WERI-Rb-1 (cell line): ENCODE measurements around the gene RRBP1.

Experiments used
- DNase-seq: peaks from one replicate; pipeline ENCODE4 v3.0.0-alpha.2; 2020
- H3K27ac ChIP-seq: fragments of 250-450 bp; sonication (Bioruptor Pico); 2 replicates; pipeline ENCODE4 v1.5.1; 2020; ENCODE audit warnings: mild to moderate bottlenecking, moderate library complexity
- H3K27me3 ChIP-seq: fragments of 250-450 bp; sonication (Bioruptor Pico); 2 replicates; pipeline ENCODE4 v1.5.1; 2021; ENCODE audit warnings: mild to moderate bottlenecking, low read depth, moderate library complexity; ENCODE audit not compliant: insufficient read depth, severe bottlenecking
- H3K36me3 ChIP-seq: fragments of 250-450 bp; sonication (Bioruptor Pico); 2 replicates; pipeline ENCODE4 v1.5.1; 2020; ENCODE audit warnings: mild to moderate bottlenecking, moderate library complexity
- H3K4me3 ChIP-seq: 2 replicates; pipeline ENCODE4 v1.5.1; 2011; ENCODE audit warnings: low read depth, mild to moderate bottlenecking, control low read depth, low read length
- H3K9me3 ChIP-seq: fragments of 250-450 bp; sonication (Bioruptor Pico); 2 replicates; pipeline ENCODE4 v1.5.1; 2021; ENCODE audit warnings: mild to moderate bottlenecking, moderate library complexity; ENCODE audit not compliant: severe bottlenecking
- CTCF ChIP-seq: IDR thresholded peaks from 2 replicates; pipeline ENCODE4 v1.5.1; 2011; ENCODE audit warnings: low read depth, mild to moderate bottlenecking, control low read depth, inconsistent platforms, low read length

Gene RRBP1

GRCh38 chr20:17610566-17611289 is 71.3 kb downstream of the RRBP1 start:
- Histone ChIP-seq H3K27ac (no peak overlapping the region), H3K4me3 (no peak overlapping the region), H3K36me3 (no peaks in the 10 kb centered on the region; the same call in none of the 2 replicates), H3K9me3 (no peaks in the 10 kb centered on the region), H3K27me3 (no peaks in the 10 kb centered on the region)
- no peak for DNase-seq
- no peak for TF ChIP-seq CTCF

- peaks cover 2% of the 10 kb centered on the region for H3K36me3 ChIP-seq
- no peaks in the 10 kb centered on the region for H3K27me3 ChIP-seq
- no peak overlapping the region for H3K27ac ChIP-seq
- no peak for TF ChIP-seq CTCF
- no peak for DNase-seq
- H3K4me3 ChIP-seq, result no peak overlapping the region
- H3K9me3 ChIP-seq, result no peaks in the 10 kb centered on the region
These were observed 72.1 kb downstream of the RRBP1 start for GRCh38 chr20:17609811-17610377.

- TF ChIP-seq CTCF, result no peak
- no peaks in the 10 kb centered on the region for H3K27me3 ChIP-seq
- H3K9me3 ChIP-seq, result no peaks in the 10 kb centered on the region
- H3K36me3 ChIP-seq, result peaks cover 11% of the 10 kb centered on the region
- H3K4me3 ChIP-seq, result no peak overlapping the region
- H3K27ac ChIP-seq, result no peak overlapping the region
- DNase-seq, result no peak
These were observed 73.1 kb downstream of the RRBP1 start for GRCh38 chr20:17608701-17609497.

- TF ChIP-seq CTCF, result no peak
- H3K27me3 ChIP-seq, result no peaks in the 10 kb centered on the region
- no peak overlapping the region for H3K4me3 ChIP-seq
- no peak for DNase-seq
- H3K36me3 ChIP-seq, result peaks cover 17% of the 10 kb centered on the region
- no peaks in the 10 kb centered on the region for H3K9me3 ChIP-seq
- H3K27ac ChIP-seq, result no peak overlapping the region
These were observed 76.0 kb downstream of the RRBP1 start for GRCh38 chr20:17606001-17606400.

GRCh38 chr20:17605131-17605660 is 76.8 kb downstream of the RRBP1 start:
- no peak for DNase-seq
- no peak for TF ChIP-seq CTCF
- Histone ChIP-seq H3K36me3 (peaks cover 17% of the 10 kb centered on the region), H3K27ac (no peak overlapping the region), H3K27me3 (no peaks in the 10 kb centered on the region), H3K9me3 (no peaks in the 10 kb centered on the region), H3K4me3 (no peak overlapping the region)
